HepG2 (cell line): ENCODE results near the gene ARL2. TPM values are rescaled to one million over a fixed set of nuclear protein-coding genes. Genes with fewer than 3 reads are reported as not detected.

Source experiments
- CCDC6 ChIP-seq: sonication (generic); formaldehyde crosslinking; IDR thresholded peaks from 2 replicates; pipeline ENCODE4 v1.8.1; 2022; ENCODE audit warnings: mild to moderate bottlenecking, missing genetic modification reagents, moderate library complexity
- KDM3A ChIP-seq: IDR thresholded peaks from 2 replicates; pipeline ENCODE4 v1.6.1; 2018; ENCODE audit warnings: low read depth, missing compliant biosample characterization
- MED8 ChIP-seq: sonication (generic); formaldehyde crosslinking; IDR thresholded peaks from 2 replicates; pipeline ENCODE4 v1.8.1; 2023; ENCODE audit warnings: mild to moderate bottlenecking, missing genetic modification reagents; ENCODE audit not compliant: insufficient replicate concordance
- MLLT10 ChIP-seq: sonication (generic); formaldehyde crosslinking; IDR thresholded peaks from 2 replicates; pipeline ENCODE4 v1.4.0; 2020; ENCODE audit warnings: missing genetic modification reagents
- NFIC ChIP-seq: IDR thresholded peaks from 2 replicates; pipeline ENCODE4 v1.6.1; 2012; ENCODE audit warnings: mild to moderate bottlenecking, low read length, inconsistent platforms
- PHF8 ChIP-seq: sonication (generic); formaldehyde crosslinking; IDR thresholded peaks from 2 replicates; pipeline ENCODE4 v1.5.0; 2020; ENCODE audit warnings: missing genetic modification reagents
- POLR2AphosphoS5 ChIP-seq: IDR thresholded peaks from 2 replicates; pipeline ENCODE4 v1.6.1; 2012; ENCODE audit warnings: low read depth, low read length
- SALL2 ChIP-seq: sonication (generic); formaldehyde crosslinking; IDR thresholded peaks from 2 replicates; pipeline ENCODE4 v1.8.1; 2023; ENCODE audit warnings: mild to moderate bottlenecking, missing genetic modification reagents, inconsistent platforms
- TMF1 ChIP-seq: sonication (generic); formaldehyde crosslinking; IDR thresholded peaks from 2 replicates; pipeline ENCODE4 v1.8.1; 2022; ENCODE audit warnings: low read depth, missing genetic modification reagents
- ZNF253 ChIP-seq: sonication (generic); formaldehyde crosslinking; IDR thresholded peaks from 2 replicates; pipeline ENCODE4 v1.8.0; 2022; ENCODE audit warnings: mild to moderate bottlenecking, missing genetic modification reagents, borderline replicate concordance
- ZNF274 ChIP-seq: sonication (generic); formaldehyde crosslinking; IDR thresholded peaks from 2 replicates; pipeline ENCODE4 v1.5.1; 2020; ENCODE audit warnings: mild to moderate bottlenecking, missing genetic modification reagents
- ZNF383 ChIP-seq: sonication (generic); formaldehyde crosslinking; IDR thresholded peaks from 2 replicates; pipeline ENCODE4 v1.4.0; 2020; ENCODE audit warnings: missing genetic modification reagents, mild to moderate bottlenecking, borderline replicate concordance
- ZNF432 ChIP-seq: sonication (generic); formaldehyde crosslinking; IDR thresholded peaks from 2 replicates; pipeline ENCODE4 v1.5.0; 2020; ENCODE audit warnings: missing genetic modification reagents, mild to moderate bottlenecking, borderline replicate concordance
- ZNF441 ChIP-seq: sonication (generic); formaldehyde crosslinking; IDR thresholded peaks from 2 replicates; pipeline ENCODE4 v1.7.0; 2021; ENCODE audit warnings: missing genetic modification reagents, borderline replicate concordance
- ZNF550 ChIP-seq: sonication (generic); formaldehyde crosslinking; IDR thresholded peaks from 2 replicates; pipeline ENCODE4 v1.4.0; 2020; ENCODE audit warnings: mild to moderate bottlenecking, missing genetic modification reagents, borderline replicate concordance
- polyA plus RNA-seq, 8 experiments: library from polyadenylated mRNA; depleted of rRNA in 3 of 8; stranded (reverse) in 7 of 8; unstranded in 1 of 8; fragments of >200 nt; fragmentation: Illumina TruSeq in 4 of 8; extraction: Trizol in 4 of 8; gene quantifications; 2 replicates each; pipeline versions ENCODE4 v1.2.1 to v1.2.3, GENCODE V29; 2011 to 2016; ENCODE audit warnings: low read depth in 4 of 8, missing spikeins in 1 of 8, mixed read lengths in 1 of 8; ENCODE audit not compliant: insufficient read depth in 1 of 8
- total RNA-seq, 5 experiments: library from RNA; depleted of rRNA; stranded (reverse); fragments of >200 nt; fragmentation: Illumina TruSeq; extraction: Trizol; gene quantifications; 2 replicates each; pipeline ENCODE4 v1.2.3, GENCODE V29; 2016; ENCODE audit warnings: low read depth in 1 of 5
- TF ChIP-seq, protein P1 (sequence below): sonication (generic); formaldehyde crosslinking; IDR thresholded peaks from 2 replicates; pipeline ENCODE4 v1.4.0; 2020; ENCODE audit warnings: missing genetic modification reagents
- TF ChIP-seq, protein P2 (sequence below): IDR thresholded peaks from 2 replicates; pipeline ENCODE4 v1.4.0; 2020; ENCODE audit warnings: mild to moderate bottlenecking, missing genetic modification reagents
- TF ChIP-seq, protein P3 (sequence below): sonication (generic); formaldehyde crosslinking; IDR thresholded peaks from 2 replicates; pipeline ENCODE4 v1.4.0; 2020; ENCODE audit warnings: mild to moderate bottlenecking, missing genetic modification reagents, borderline replicate concordance
- TF ChIP-seq, protein P4 (sequence below): IDR thresholded peaks from 2 replicates; pipeline ENCODE4 v1.6.1; 2016
- TF ChIP-seq, protein P5 (sequence below): sonication (generic); formaldehyde crosslinking; conservative IDR thresholded peaks from 2 replicates; pipeline ENCODE4 v1.8.0; 2022; ENCODE audit warnings: low read depth, missing genetic modification reagents

The ARL2 gene
- total and polyA plus RNA-seq, 2 of the 13 experiments (the other 11 are each of a cell fraction or from before 2014, with no cell fraction given) = 82.9 to 84.4 TPM

DNA sequence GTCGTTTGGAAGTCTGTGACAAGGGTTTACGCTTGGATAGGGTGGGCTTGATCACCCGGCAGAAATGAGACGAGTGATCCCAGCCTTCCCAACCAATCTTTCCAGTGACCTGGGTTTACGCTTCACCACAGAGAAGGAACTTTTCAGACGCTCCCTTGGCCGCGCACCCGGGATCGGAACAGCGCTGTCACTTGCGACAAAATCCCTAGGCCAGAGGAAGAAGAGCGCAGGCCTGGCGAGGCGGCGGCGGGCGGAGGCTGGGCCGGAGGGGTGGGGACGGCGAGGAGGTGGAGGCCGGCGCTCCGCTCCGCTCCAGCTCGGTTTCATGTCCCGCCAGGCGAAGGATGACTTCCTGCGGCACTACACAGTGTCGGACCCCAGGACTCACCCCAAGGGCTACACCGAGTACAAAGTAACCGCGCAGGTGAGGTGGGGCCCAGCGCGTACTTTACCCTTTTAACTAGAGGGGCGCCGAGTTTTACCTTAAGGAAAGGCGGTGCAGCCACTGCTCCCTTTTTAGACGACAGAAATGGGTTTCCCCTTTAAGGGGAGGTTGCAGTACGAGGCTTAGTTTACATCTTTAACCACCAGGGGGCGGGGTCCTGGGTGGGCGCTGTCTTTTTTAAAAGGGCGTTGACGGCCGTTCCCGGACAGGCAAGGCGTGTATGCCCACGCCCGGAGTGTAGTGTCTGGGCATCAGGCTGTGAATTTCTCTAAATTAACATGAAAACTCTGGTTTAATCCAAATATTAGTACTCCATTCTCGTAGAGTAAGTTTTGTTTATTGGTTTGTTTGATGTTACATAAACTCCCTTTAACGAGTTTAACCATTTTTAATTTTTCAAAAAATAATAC lies 13.5 kb downstream of the ARL2 start, which contains the start of gene SNX15 (continued):
- TF ChIP-seq ZNF432 = no peak
- TF ChIP-seq ZNF550 (CRISPR knock-in tag) = 0 out of 2 replicates have a peak, but pooled peaks have one; percentile 71
- no peak for TF ChIP-seq ZNF253 (CRISPR knock-in tag)
- TF ChIP-seq, protein P1, sequence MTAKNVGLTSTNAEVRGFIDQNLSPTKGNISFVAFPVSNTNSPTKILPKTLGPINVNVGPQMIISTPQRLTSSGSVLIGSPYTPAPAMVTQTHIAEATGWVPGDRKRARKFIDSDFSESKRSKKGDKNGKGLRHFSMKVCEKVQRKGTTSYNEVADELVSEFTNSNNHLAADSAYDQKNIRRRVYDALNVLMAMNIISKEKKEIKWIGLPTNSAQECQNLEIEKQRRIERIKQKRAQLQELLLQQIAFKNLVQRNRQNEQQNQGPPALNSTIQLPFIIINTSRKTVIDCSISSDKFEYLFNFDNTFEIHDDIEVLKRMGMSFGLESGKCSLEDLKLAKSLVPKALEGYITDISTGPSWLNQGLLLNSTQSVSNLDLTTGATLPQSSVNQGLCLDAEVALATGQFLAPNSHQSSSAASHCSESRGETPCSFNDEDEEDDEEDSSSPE (CRISPR knock-in tag) = peak; percentile 61
- TF ChIP-seq MED8 (CRISPR knock-in tag) = peak; percentile 65
- TF ChIP-seq POLR2AphosphoS5 = peak; percentile 69
- TF ChIP-seq, protein P2, sequence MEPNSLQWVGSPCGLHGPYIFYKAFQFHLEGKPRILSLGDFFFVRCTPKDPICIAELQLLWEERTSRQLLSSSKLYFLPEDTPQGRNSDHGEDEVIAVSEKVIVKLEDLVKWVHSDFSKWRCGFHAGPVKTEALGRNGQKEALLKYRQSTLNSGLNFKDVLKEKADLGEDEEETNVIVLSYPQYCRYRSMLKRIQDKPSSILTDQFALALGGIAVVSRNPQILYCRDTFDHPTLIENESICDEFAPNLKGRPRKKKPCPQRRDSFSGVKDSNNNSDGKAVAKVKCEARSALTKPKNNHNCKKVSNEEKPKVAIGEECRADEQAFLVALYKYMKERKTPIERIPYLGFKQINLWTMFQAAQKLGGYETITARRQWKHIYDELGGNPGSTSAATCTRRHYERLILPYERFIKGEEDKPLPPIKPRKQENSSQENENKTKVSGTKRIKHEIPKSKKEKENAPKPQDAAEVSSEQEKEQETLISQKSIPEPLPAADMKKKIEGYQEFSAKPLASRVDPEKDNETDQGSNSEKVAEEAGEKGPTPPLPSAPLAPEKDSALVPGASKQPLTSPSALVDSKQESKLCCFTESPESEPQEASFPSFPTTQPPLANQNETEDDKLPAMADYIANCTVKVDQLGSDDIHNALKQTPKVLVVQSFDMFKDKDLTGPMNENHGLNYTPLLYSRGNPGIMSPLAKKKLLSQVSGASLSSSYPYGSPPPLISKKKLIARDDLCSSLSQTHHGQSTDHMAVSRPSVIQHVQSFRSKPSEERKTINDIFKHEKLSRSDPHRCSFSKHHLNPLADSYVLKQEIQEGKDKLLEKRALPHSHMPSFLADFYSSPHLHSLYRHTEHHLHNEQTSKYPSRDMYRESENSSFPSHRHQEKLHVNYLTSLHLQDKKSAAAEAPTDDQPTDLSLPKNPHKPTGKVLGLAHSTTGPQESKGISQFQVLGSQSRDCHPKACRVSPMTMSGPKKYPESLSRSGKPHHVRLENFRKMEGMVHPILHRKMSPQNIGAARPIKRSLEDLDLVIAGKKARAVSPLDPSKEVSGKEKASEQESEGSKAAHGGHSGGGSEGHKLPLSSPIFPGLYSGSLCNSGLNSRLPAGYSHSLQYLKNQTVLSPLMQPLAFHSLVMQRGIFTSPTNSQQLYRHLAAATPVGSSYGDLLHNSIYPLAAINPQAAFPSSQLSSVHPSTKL (CRISPR knock-in tag) = peak; percentile 33; the same call in 1 of the 2 replicates
- peak; percentile 87 for TF ChIP-seq PHF8 (CRISPR knock-in tag)
- no peak for TF ChIP-seq TMF1 (CRISPR knock-in tag)
- TF ChIP-seq ZNF441 = peak; percentile 85
- no peak for TF ChIP-seq NFIC
- TF ChIP-seq SALL2 = peak; percentile 82; the same call in 1 of the 2 replicates
- peak; percentile 75; the same call in 1 of the 2 replicates for TF ChIP-seq CCDC6 (CRISPR knock-in tag)
- TF ChIP-seq ZNF274 (CRISPR knock-in tag) = peak; percentile 85; the same call in 1 of the 2 replicates
- TF ChIP-seq, protein P3, sequence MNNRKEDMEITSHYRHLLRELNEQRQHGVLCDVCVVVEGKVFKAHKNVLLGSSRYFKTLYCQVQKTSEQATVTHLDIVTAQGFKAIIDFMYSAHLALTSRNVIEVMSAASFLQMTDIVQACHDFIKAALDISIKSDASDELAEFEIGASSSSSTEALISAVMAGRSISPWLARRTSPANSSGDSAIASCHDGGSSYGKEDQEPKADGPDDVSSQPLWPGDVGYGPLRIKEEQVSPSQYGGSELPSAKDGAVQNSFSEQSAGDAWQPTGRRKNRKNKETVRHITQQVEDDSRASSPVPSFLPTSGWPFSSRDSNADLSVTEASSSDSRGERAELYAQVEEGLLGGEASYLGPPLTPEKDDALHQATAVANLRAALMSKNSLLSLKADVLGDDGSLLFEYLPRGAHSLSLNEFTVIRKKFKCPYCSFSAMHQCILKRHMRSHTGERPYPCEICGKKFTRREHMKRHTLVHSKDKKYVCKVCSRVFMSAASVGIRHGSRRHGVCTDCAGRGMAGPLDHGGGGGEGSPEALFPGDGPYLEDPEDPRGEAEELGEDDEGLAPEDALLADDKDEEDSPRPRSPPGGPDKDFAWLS (CRISPR knock-in tag) = no peak
- TF ChIP-seq, protein P4, sequence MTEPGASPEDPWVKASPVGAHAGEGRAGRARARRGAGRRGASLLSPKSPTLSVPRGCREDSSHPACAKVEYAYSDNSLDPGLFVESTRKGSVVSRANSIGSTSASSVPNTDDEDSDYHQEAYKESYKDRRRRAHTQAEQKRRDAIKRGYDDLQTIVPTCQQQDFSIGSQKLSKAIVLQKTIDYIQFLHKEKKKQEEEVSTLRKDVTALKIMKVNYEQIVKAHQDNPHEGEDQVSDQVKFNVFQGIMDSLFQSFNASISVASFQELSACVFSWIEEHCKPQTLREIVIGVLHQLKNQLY (CRISPR knock-in tag) = 0 out of 2 replicates have a peak, but pooled peaks have one; percentile 6
- no peak for TF ChIP-seq MLLT10 (CRISPR knock-in tag)
- no peak for TF ChIP-seq ZNF383 (CRISPR knock-in tag)
- TF ChIP-seq KDM3A (CRISPR knock-in tag) = peak; percentile 15; the same call in 1 of the 2 replicates
- TF ChIP-seq, protein P5, sequence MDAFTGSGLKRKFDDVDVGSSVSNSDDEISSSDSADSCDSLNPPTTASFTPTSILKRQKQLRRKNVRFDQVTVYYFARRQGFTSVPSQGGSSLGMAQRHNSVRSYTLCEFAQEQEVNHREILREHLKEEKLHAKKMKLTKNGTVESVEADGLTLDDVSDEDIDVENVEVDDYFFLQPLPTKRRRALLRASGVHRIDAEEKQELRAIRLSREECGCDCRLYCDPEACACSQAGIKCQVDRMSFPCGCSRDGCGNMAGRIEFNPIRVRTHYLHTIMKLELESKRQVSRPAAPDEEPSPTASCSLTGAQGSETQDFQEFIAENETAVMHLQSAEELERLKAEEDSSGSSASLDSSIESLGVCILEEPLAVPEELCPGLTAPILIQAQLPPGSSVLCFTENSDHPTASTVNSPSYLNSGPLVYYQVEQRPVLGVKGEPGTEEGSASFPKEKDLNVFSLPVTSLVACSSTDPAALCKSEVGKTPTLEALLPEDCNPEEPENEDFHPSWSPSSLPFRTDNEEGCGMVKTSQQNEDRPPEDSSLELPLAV (CRISPR knock-in tag) = no peak
